GM19372 (cell line): ENCODE data around the gene DOCK11.
"Not testable (repeated sequence)": the region's sequence is repeated elsewhere in the genome, so short reads cannot be mapped to it uniquely, and the experiment has no call there.

Source experiments
- ATAC-seq: cut with Tn5 transposase; IDR thresholded peaks from one replicate; pipeline ENCODE4 v1.9.1; 2021; ENCODE audit warnings: mild to moderate bottlenecking, low read depth, moderate library complexity; ENCODE audit not compliant: unreplicated experiment

The DOCK11 gene

DNA sequence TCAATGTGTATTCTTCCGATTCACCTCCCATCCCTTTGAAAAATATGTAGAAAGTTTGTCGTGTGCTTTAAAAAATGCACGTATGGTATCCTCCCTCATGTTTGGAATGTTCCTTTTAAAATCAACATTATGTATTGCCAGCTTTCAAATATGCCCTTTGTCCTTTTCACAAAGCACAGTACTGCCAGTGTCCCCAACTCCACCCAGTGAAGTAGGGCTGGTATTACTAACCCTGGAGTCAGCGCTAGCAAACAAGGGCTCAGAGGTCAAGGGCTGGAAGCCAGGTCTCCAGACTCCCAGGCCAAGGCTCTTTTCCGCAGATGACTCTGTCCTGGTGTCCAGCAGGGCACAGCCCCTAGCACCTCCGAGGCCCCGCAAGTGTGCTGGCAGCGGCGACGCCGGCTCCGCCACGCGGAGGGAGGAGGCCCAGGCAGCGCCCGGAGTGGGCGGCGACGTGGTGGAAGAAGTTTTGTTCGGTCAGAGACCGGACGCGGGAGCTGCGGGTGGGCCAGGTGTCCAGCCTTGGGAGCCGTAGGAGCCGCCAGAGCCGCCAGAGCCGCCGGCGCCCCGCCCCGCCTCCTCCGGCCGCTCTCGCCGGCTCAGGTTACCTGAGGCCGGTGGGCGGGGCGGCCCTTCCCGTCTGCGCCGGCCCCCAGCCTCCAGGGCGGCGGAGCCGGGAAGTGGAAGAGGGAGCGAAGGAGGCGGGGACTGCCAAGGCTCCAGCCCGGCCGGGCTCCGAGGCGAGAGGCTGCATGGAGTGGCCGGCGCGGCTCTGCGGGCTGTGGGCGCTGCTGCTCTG, 231.5 kb downstream of the DOCK11 start, which contains the start of gene IL13RA1:
IL13RA1 (plus strand) TSS at position 720 of the 799 bp plus-strand sequence; CDS start at position 753, 33 bp downstream.
- ATAC-seq = no peak

DNA sequence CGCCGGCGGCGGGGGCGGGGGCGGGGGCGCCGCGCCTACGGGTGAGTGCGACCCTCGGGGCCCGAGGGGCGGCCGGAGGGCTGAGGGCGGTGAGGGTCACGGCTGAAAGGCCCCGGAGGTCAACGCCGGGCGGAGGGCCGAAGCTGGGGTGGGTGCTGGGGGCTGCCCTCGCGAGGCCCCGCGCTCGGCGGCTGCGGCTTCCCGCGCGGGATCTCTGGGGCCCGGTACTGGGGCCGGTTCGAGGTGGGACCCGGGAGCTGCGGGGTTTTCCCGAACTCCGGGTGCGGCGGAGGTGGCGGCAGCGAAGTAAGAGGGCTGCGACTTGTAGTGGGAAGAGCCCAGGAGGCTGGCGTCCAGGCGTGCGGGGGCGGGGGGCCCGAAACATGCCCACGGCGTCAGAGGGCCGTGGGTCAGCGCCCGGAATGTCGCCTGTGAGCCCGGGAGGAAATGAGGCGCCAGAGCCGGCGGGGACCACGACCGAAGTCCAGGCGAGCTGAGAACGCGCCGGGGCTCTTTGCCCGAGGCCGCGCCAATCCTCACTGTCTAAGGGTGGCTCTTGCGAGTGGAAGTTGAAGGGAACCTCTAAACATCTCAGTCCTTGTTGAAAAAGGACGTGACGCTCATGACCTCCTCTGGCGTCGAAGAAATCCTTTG, 232.2 kb downstream of the DOCK11 start:
- ATAC-seq = no peak

DNA sequence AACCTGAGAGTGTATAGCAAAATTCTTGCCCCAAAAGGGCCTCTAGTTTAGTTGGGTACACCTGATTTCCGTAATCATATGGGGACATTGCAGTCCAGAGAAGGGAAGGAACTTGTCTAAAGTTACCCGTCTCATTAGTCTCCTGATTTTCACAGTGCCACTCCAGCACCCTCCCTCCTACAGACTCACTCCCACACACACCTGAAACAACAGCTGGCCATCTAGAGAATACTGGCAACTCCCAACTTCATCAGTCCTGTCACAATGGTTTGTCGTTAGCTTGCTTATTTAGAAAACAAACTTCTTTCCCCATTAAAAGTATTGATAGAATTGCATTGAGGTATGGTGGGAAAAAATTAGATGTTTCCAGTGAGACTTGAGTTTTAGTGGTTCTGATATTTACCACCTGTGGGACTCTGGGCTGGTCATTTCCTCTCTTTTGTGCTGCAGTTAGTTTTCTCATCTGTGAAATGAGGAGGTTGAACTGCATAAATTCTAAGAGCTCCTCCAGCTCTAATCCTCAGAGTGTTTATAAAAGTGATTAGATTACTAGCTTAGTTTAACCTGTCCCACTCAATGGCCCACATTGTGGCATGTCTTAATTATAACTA, 233.5 kb downstream of the DOCK11 start:
- no peak for ATAC-seq

DNA sequence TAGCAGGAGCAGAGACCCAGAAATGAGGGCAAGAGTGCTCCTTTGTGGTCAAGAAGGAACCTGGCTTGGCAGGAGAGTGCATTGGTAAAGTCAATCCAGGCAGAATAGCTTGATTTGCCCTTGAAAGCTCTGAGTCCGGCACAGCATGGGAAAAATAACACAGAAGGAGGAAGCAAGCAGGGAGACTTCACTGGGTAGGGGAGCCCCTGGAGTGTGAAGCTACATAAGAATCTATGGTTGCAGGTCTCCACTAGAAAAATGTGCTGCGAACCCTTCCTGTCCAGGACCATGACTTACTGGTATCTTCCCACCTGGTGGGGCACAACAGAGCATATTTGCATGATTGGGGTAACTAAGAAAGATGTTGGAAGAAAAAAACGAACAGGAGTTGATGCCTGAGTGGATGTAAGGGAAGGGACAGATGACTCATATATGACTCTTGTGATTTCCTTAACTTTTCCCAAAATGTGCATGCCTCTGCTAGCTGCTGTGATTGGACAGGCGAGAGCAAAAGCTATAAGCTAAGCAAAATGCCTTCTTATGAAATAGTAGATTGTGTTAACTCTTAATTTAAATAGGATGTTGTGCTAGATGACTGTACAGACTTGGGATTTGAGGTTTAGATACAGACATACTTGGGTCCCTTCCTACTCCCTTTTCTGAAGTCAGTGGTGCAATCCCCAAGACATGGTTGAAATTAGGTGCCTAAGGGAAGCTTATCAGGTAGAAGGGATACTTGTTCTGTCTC, 235.1 kb downstream of the DOCK11 start:
- ATAC-seq = no peak

DNA sequence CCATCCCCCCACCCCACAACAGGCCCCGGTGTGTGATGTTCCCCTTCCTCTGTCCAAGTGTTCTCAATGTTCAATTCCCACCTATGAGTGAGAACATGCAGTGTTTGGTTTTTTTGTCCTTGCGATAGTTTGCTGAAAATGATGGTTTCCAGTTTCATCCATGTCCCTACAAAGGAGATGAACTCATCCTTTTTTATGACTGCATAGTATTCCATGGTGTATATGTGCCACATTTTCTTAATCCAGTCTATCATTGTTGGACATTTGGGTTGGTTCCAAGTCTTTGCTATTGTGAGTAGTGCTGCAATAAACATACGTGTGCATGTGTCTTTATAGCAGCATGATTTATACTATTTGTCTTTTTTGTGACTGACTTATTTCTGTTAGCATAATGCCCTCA, 236.9 kb downstream of the DOCK11 start:
- not testable (repeated sequence) for ATAC-seq

DNA sequence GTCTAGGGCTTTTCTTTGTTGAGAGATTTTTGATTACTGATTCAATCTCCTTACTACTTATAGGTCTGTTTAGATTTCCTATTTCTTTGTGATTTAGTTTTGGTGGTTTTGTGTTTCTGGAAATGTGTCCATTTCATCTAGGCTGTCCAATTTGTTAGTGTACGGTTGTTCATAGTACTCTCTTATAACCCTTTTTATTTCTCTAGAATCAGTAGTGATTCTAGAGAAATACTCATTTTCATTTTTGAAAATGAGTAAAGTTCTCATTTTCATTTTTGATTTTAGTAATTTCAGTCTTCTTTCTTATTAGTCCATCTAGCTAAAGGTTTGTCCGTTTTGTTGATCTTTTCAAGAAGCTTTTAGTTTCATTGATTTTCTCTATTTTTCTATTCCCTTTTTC, 239.3 kb downstream of the DOCK11 start:
- ATAC-seq = no peak
